Measurements from ENCODE around the gene TBC1D24. TPM values are rescaled to one million over a fixed set of nuclear protein-coding genes. Genes with fewer than 3 reads are reported as not detected.

Gene TBC1D24
- total and polyA plus RNA-seq, 2 experiments from 2014 or later, result 5.4 to 21.0 TPM

DNA sequence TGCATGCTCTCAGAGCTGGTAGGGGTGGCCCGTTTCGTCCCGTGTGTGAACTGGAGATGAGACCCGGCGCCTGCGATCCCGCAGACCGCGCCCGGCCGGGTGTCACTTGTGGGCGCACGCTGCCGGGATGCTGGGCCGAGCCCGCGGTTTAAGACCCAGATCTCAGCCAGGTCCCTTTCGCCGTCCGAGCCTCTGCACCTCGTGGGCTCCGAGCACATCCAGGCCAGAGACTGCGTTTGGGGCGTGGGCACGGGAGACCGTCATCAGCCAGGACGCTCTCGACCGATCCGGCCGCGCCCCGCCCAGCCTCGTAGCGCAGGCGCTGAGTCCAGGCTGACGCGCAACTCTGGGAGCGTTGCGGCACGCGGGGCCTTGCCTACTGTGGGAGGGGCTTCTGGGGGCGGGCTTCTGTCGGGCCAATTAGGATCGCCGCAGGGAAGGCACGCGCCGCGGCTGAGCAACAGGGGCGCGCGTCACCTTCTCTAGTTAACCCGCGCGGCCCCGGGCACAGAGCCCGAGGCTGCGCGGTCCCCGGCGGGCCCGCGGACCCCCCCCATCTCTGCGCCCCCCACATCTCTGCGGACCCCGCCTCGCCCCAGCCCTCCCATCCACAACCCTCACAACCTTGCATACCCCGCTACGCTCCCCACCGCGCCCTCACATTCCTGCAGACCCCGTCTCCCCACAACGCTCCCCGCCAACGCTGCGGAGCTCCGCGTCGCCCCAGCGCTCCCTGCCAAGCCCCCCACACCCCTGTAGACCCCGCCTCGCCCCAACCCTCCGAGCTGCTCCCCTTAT lies 57.0 kb downstream of the TBC1D24 start:
- H3K36me3 Mint-ChIP-seq (ENCODE audit: low read depth), result no peaks in the 10 kb centered on the region; the same call in 2 of the 3 replicates
- Histone ChIP-seq H3K79me2 (replicated peaks; ENCODE audit: insufficient read depth) (no peaks in the 10 kb centered on the region), H3K36me3 (ENCODE audit: insufficient read depth) (no peaks in the 10 kb centered on the region), H3K4me3 (peak overlapping the region; percentile 83), H4K20me1 (replicated peaks; ENCODE audit: insufficient read depth) (no peaks in the 10 kb centered on the region), H2AFZ (peak overlapping the region; percentile 98), H3K4me2 (peak overlapping the region; percentile 98), H3K27ac (ENCODE audit: low read depth) (peak overlapping the region; percentile 84), H3F3A (replicated peaks; ENCODE audit: low read depth) (peaks cover 17% of the 10 kb centered on the region; the same call in 1 of the 2 replicates), H3K27me3 (ENCODE audit: insufficient read depth) (peaks cover 5% of the 10 kb centered on the region; the same call in 1 of the 2 replicates), H3K9me2 (ENCODE audit: insufficient read depth) (no peaks in the 10 kb centered on the region), H3K4me1 (ENCODE audit: insufficient read depth) (peaks cover 5% of the 10 kb centered on the region)
- TF ChIP-seq REST (IDR thresholded peaks at IDR 0.05; ENCODE audit: unreplicated experiment), result no peak
- TF ChIP-seq CREB1 (CRISPR knock-in tag; IDR thresholded peaks at IDR 0.05; ENCODE audit: low read depth), result peak; percentile 82
- no peak for TF ChIP-seq JUNB (IDR thresholded peaks at IDR 0.05; ENCODE audit: unreplicated experiment)
- TF ChIP-seq NANOG (IDR thresholded peaks at IDR 0.05; ENCODE audit: borderline replicate concordance), result no peak
- TF ChIP-seq, protein P1, sequence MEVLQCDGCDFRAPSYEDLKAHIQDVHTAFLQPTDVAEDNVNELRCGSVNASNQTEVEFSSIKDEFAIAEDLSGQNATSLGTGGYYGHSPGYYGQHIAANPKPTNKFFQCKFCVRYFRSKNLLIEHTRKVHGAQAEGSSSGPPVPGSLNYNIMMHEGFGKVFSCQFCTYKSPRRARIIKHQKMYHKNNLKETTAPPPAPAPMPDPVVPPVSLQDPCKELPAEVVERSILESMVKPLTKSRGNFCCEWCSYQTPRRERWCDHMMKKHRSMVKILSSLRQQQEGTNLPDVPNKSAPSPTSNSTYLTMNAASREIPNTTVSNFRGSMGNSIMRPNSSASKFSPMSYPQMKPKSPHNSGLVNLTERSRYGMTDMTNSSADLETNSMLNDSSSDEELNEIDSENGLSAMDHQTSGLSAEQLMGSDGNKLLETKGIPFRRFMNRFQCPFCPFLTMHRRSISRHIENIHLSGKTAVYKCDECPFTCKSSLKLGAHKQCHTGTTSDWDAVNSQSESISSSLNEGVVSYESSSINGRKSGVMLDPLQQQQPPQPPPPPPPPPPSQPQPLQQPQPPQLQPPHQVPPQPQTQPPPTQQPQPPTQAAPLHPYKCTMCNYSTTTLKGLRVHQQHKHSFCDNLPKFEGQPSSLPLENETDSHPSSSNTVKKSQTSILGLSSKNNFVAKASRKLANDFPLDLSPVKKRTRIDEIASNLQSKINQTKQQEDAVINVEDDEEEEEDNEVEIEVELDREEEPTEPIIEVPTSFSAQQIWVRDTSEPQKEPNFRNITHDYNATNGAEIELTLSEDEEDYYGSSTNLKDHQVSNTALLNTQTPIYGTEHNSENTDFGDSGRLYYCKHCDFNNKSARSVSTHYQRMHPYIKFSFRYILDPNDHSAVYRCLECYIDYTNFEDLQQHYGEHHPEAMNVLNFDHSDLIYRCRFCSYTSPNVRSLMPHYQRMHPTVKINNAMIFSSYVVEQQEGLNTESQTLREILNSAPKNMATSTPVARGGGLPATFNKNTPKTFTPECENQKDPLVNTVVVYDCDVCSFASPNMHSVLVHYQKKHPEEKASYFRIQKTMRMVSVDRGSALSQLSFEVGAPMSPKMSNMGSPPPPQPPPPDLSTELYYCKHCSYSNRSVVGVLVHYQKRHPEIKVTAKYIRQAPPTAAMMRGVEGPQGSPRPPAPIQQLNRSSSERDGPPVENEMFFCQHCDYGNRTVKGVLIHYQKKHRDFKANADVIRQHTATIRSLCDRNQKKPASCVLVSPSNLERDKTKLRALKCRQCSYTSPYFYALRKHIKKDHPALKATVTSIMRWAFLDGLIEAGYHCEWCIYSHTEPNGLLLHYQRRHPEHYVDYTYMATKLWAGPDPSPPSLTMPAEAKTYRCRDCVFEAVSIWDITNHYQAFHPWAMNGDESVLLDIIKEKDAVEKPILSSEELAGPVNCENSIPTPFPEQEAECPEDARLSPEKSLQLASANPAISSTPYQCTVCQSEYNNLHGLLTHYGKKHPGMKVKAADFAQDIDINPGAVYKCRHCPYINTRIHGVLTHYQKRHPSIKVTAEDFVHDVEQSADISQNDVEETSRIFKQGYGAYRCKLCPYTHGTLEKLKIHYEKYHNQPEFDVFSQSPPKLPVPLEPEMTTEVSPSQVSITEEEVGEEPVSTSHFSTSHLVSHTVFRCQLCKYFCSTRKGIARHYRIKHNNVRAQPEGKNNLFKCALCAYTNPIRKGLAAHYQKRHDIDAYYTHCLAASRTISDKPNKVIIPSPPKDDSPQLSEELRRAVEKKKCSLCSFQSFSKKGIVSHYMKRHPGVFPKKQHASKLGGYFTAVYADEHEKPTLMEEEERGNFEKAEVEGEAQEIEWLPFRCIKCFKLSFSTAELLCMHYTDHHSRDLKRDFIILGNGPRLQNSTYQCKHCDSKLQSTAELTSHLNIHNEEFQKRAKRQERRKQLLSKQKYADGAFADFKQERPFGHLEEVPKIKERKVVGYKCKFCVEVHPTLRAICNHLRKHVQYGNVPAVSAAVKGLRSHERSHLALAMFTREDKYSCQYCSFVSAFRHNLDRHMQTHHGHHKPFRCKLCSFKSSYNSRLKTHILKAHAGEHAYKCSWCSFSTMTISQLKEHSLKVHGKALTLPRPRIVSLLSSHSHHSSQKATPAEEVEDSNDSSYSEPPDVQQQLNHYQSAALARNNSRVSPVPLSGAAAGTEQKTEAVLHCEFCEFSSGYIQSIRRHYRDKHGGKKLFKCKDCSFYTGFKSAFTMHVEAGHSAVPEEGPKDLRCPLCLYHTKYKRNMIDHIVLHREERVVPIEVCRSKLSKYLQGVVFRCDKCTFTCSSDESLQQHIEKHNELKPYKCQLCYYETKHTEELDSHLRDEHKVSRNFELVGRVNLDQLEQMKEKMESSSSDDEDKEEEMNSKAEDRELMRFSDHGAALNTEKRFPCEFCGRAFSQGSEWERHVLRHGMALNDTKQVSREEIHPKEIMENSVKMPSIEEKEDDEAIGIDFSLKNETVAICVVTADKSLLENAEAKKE (CRISPR knock-in tag; IDR thresholded peaks at IDR 0.05), result no peak
- no peak for TF ChIP-seq EZH2 (IDR thresholded peaks at IDR 0.05; ENCODE audit: low read depth, unreplicated experiment)
- no peak for TF ChIP-seq EZH2phosphoT487 (IDR thresholded peaks at IDR 0.05; ENCODE audit: unreplicated experiment)
- TF ChIP-seq POLR2AphosphoS5 (IDR thresholded peaks at IDR 0.05; ENCODE audit: low read depth), result peak; percentile 92
- peaks cover 7% of the 10 kb centered on the region; the same call in 2 of the 3 replicates for H3K4me1 Mint-ChIP-seq
- H3K9me3 Mint-ChIP-seq, result peaks cover 3% of the 10 kb centered on the region; the same call in 1 of the 3 replicates
- H3K4me3 Mint-ChIP-seq, result peak overlapping the region; percentile 85
- H3K27ac Mint-ChIP-seq, result peak overlapping the region; percentile 91
- ATAC-seq (peak; percentile 86), DNase-seq (ENCODE audit: low spot score) (peak; percentile 99)
- peaks cover 27% of the 10 kb centered on the region for H3K27me3 Mint-ChIP-seq (ENCODE audit: insufficient read depth, low read depth, poor library complexity)
